ENCODE data around the gene FAM167B.
"Not testable (repeated sequence)": the region's sequence is repeated elsewhere in the genome, so short reads cannot be mapped to it uniquely, and the experiment has no call there.

Gene FAM167B

GRCh38 chr1:32263744-32264143 lies 16.7 kb downstream of the FAM167B start:
- DNase-seq, result peak in 1 of 2 donors; percentile 38

GRCh38 chr1:32265846-32266245 lies 18.8 kb downstream of the FAM167B start:
- no peak for DNase-seq

GRCh38 chr1:32266921-32267591 lies 20.0 kb downstream of the FAM167B start:
- DNase-seq, result peak in 1 of 2 donors; percentile 44

- DNase-seq, result no peak
Observed at GRCh38 chr1:32269744-32270143, 22.7 kb downstream of the FAM167B start.

- peak; percentile 36 to 68 for DNase-seq
Observed at GRCh38 chr1:32272557-32273390, 25.8 kb downstream of the FAM167B start.

GRCh38 chr1:32273391-32274208 lies 26.6 kb downstream of the FAM167B start:
- DNase-seq, result peak; percentile 75 to 82

- no peak for DNase-seq
Observed at GRCh38 chr1:32274646-32275340, 27.8 kb downstream of the FAM167B start.

- no peak for DNase-seq
Observed at GRCh38 chr1:32275424-32275823, 28.4 kb downstream of the FAM167B start.

GRCh38 chr1:32276032-32276782 lies 29.2 kb downstream of the FAM167B start:
- no peak for DNase-seq

- DNase-seq, result not testable (repeated sequence)
Observed at GRCh38 chr1:32284777-32285176, 37.8 kb downstream of the FAM167B start.

- DNase-seq, result no peak
Observed at GRCh38 chr1:32285658-32286057, 38.6 kb downstream of the FAM167B start.

GRCh38 chr1:32286763-32287162 lies 39.7 kb downstream of the FAM167B start:
- DNase-seq, result no peak

GRCh38 chr1:32289256-32289655 lies 42.2 kb downstream of the FAM167B start:
- DNase-seq, result no peak

GRCh38 chr1:32291145-32291707 lies 44.2 kb downstream of the FAM167B start:
- DNase-seq, result no peak

GRCh38 chr1:32291708-32292538 lies 44.9 kb downstream of the FAM167B start, which contains the start of gene HDAC1:
HDAC1 (plus strand) TSS chr1:32292083; CDS start chr1:32292170, 87 bp downstream.
- peak; percentile 98 for DNase-seq

- DNase-seq, result not testable (repeated sequence)
Observed at GRCh38 chr1:32298211-32298610, 51.2 kb downstream of the FAM167B start.

All from CD4-positive, alpha-beta T cell treated with Interleukin-4 for 1 hour (primary cell).